Small intestine (tissue), 7 donors: ENCODE measurements around the gene CCDC138. TPM values are rescaled to one million over a fixed set of nuclear protein-coding genes. Genes with fewer than 3 reads are reported as not detected.
A peak's percentile ranks its signal among the peaks of the same experiment; 100 is the strongest.

ENCODE experiments used
- DNase-seq, 2 donors: peaks; one replicate each; pipeline versions ENCODE4 v3.0.0 to v3.0.0-alpha.2; 2013
- FAIRE-seq: peaks from 2 replicates; lab custom pipeline; 2012; peaks lifted over from hg19 to GRCh38; lab: Jason Lieb, UNC
- H3K27ac ChIP-seq, 3 donors: one replicate each; pipeline ENCODE4 v1.5.1; 2013; ENCODE audit warnings: low read length in 2 of 3, mild to moderate bottlenecking in 2 of 3, control low read depth in 1 of 3, inconsistent platforms in 1 of 3, low read depth in 1 of 3, moderate library complexity in 1 of 3
- H3K27me3 ChIP-seq, 3 donors: one replicate each; pipeline ENCODE4 v1.6.1; 2013; ENCODE audit warnings: low read length in 3 of 3, inconsistent platforms in 1 of 3; ENCODE audit not compliant: control insufficient read depth in 3 of 3, insufficient read depth in 3 of 3
- H3K36me3 ChIP-seq, 3 donors: one replicate each; pipeline ENCODE4 v1.6.1; 2013; ENCODE audit warnings: low read length in 3 of 3, inconsistent platforms in 1 of 3, low read depth in 1 of 3, mild to moderate bottlenecking in 1 of 3, moderate library complexity in 1 of 3; ENCODE audit not compliant: control insufficient read depth in 3 of 3, insufficient read depth in 2 of 3
- H3K4me1 ChIP-seq, 3 donors: one replicate each; pipeline ENCODE4 v1.6.1; 2013; ENCODE audit warnings: low read length in 2 of 3, inconsistent platforms in 1 of 3, low read depth in 1 of 3, mild to moderate bottlenecking in 1 of 3, moderate library complexity in 1 of 3; ENCODE audit not compliant: control insufficient read depth in 3 of 3, insufficient read depth in 2 of 3
- H3K4me3 ChIP-seq, 3 donors: one replicate each; pipeline ENCODE4 v1.5.1; 2013; ENCODE audit warnings: low read length in 3 of 3, control low read depth in 1 of 3, inconsistent platforms in 1 of 3, low read depth in 1 of 3, mild to moderate bottlenecking in 1 of 3, moderate library complexity in 1 of 3
- H3K9me3 ChIP-seq, 2 donors: one replicate each; pipeline ENCODE4 v1.6.1; 2013; ENCODE audit warnings: low read depth in 1 of 2, low read length in 1 of 2; ENCODE audit not compliant: control insufficient read depth in 2 of 2, insufficient read depth in 1 of 2
- WGBS, 3 donors: extraction: QIAGEN DNeasy Blood & Tissue Kit; methylation state at CpG; one replicate each; pipeline ENCODE4 v1.1.7; 2013; 5-methylcytosine and 5-hydroxymethylcytosine counted together
- polyA plus RNA-seq, 4 donors: library from polyadenylated mRNA; stranded (reverse) in 3 of 4; unstranded in 1 of 4; fragments of 200-250 nt in 3 of 4; fragments of 120-200 nt in 1 of 4; gene quantifications; one replicate each; pipeline versions ENCODE4 v1.2.1 to v1.2.3, GENCODE V29; 2013
- donor health status: healthy with polysubstance abuse.
- donor health status: control.
- donor health status: control.
- donor health status: Bipolar disorder and iron deficiency.
- donor health status: healthy.

The CCDC138 gene
- polyA plus RNA-seq, 4 donors = 0.89 to 6.2 (median 2.2) TPM

- Histone ChIP-seq H3K4me3 (peak overlapping the region; percentile 60 to 100 (median 69)), H3K4me1 (peaks cover 0 to 3% (median 0%) of the 10 kb centered on the region in 3 donors), H3K36me3 (peaks cover 6 to 13% (median 7%) of the 10 kb centered on the region in 3 donors), H3K27ac (peak overlapping the region in 1 of 3 donors; percentile 91), H3K27me3 (no peaks in the 10 kb centered on the region), H3K9me3 (no peaks in the 10 kb centered on the region)
- DNase-seq (no peak), FAIRE-seq (no peak)
- WGBS, 3 donors = 0 to 4% (median 0%) methylated on average over 6 of the region's 6 CpGs
Measured at GRCh38 chr2:108787216-108787541, 608 bp downstream of the CCDC138 start.

GRCh38 chr2:108803045-108803736 is 16.6 kb downstream of the CCDC138 start:
- DNase-seq = no peak
- WGBS, 3 donors = 94 to 95% (median 95%) methylated on average over 7 of the region's 7 CpGs

GRCh38 chr2:108805032-108805431 is 18.5 kb downstream of the CCDC138 start:
- Histone ChIP-seq H3K4me1 (no peaks in the 10 kb centered on the region), H3K9me3 (peaks cover 0 to 4% of the 10 kb centered on the region in 2 donors), H3K4me3 (no peak overlapping the region), H3K36me3 (peaks cover 2 to 12% (median 3%) of the 10 kb centered on the region in 3 donors), H3K27ac (no peak overlapping the region), H3K27me3 (no peaks in the 10 kb centered on the region)
- whole genome bisulfite sequencing, 3 donors = 86 to 90% (median 89%) methylated on average over 1 of the region's 1 CpG
- DNase-seq = no peak
- FAIRE-seq = no peak

More at GRCh38 chr2:108803045-108803736, 16.6 kb downstream of the CCDC138 start:
- no peaks in the 10 kb centered on the region for H3K4me1 ChIP-seq
- FAIRE-seq = no peak
- peaks cover 0 to 9% (median 1%) of the 10 kb centered on the region in 3 donors for H3K36me3 ChIP-seq
- no peaks in the 10 kb centered on the region for H3K9me3 ChIP-seq
- H3K4me3 ChIP-seq = no peak overlapping the region
- H3K27me3 ChIP-seq = no peaks in the 10 kb centered on the region
- no peak overlapping the region for H3K27ac ChIP-seq

GRCh38 chr2:108805782-108806181 is 19.2 kb downstream of the CCDC138 start:
- Histone ChIP-seq H3K4me1 (no peaks in the 10 kb centered on the region), H3K27me3 (no peaks in the 10 kb centered on the region), H3K27ac (no peak overlapping the region), H3K36me3 (peaks cover 2 to 12% (median 3%) of the 10 kb centered on the region in 3 donors), H3K4me3 (no peak overlapping the region), H3K9me3 (peaks cover 0 to 4% of the 10 kb centered on the region in 2 donors)
- DNase-seq (no peak), FAIRE-seq (no peak)
- WGBS, 3 donors = 72 to 100% (median 75%) methylated on average over 1 of the region's 1 CpG

GRCh38 chr2:108806371-108807113 is 20.0 kb downstream of the CCDC138 start:
- no peak overlapping the region for H3K27ac ChIP-seq
- DNase-seq = no peak
- peaks cover 2 to 12% (median 3%) of the 10 kb centered on the region in 3 donors for H3K36me3 ChIP-seq
- no peak overlapping the region for H3K4me3 ChIP-seq
- peaks cover 0 to 4% of the 10 kb centered on the region in 2 donors for H3K9me3 ChIP-seq
- no peaks in the 10 kb centered on the region for H3K4me1 ChIP-seq
- 85 to 86% (median 85%) methylated on average over 6 of the region's 6 CpGs for whole genome bisulfite sequencing, 3 donors
- no peaks in the 10 kb centered on the region for H3K27me3 ChIP-seq
- no peak for FAIRE-seq

- Histone ChIP-seq H3K4me3 (no peak overlapping the region), H3K4me1 (no peaks in the 10 kb centered on the region), H3K27me3 (no peaks in the 10 kb centered on the region), H3K27ac (no peak overlapping the region), H3K36me3 (peaks cover 2 to 8% (median 3%) of the 10 kb centered on the region in 3 donors), H3K9me3 (peaks cover 0 to 4% of the 10 kb centered on the region in 2 donors)
- no peak for DNase-seq
- FAIRE-seq = no peak
- 95 to 100% (median 98%) methylated on average over 3 of the region's 3 CpGs for WGBS, 3 donors
Measured at GRCh38 chr2:108809936-108810335, 23.4 kb downstream of the CCDC138 start.

- Histone ChIP-seq H3K27ac (no peak overlapping the region), H3K4me3 (no peak overlapping the region), H3K4me1 (no peaks in the 10 kb centered on the region), H3K27me3 (no peaks in the 10 kb centered on the region), H3K36me3 (peaks cover 2 to 12% (median 3%) of the 10 kb centered on the region in 3 donors), H3K9me3 (peaks cover 0 to 4% of the 10 kb centered on the region in 2 donors)
- DNase-seq (no peak), FAIRE-seq (no peak)
- WGBS, 3 donors = 97 to 99% (median 97%) methylated on average over 4 of the region's 4 CpGs
Measured at GRCh38 chr2:108810993-108811957, 24.7 kb downstream of the CCDC138 start.

- DNase-seq = no peak
- no peaks in the 10 kb centered on the region for H3K4me1 ChIP-seq
- H3K9me3 ChIP-seq = peaks cover 0 to 9% of the 10 kb centered on the region in 2 donors
- H3K36me3 ChIP-seq = peaks cover 0 to 18% (median 6%) of the 10 kb centered on the region in 3 donors
- no peak overlapping the region for H3K4me3 ChIP-seq
- no peaks in the 10 kb centered on the region for H3K27me3 ChIP-seq
- WGBS, 3 donors = 89 to 90% (median 89%) methylated on average over 1 of the region's 1 CpG
- no peak for FAIRE-seq
- H3K27ac ChIP-seq = no peak overlapping the region
Measured at GRCh38 chr2:108813732-108814131, 27.2 kb downstream of the CCDC138 start.
